Endometrial microvascular endothelial cells (primary cell): Measurements from ENCODE around the gene CYP24A1. TPM values are rescaled to one million over a fixed set of nuclear protein-coding genes. Genes with fewer than 3 reads are reported as not detected.

ENCODE experiments used
- in situ Hi-C: cut with HindIII; loops from 2 replicates; pipeline ENCODE4 v1.10.0; 2017; ENCODE audit warnings: low sequenced_read_pairs, low pct_unique_long_range_greater_than_20kb; ENCODE audit errors: inconsistent ontology term
- total RNA-seq: library from RNA; depleted of rRNA; stranded (reverse); fragments of >200 nt; gene quantifications from one replicate; pipeline ENCODE4 v1.2.3, GENCODE V29; 2015; ENCODE audit errors: inconsistent ontology term

The CYP24A1 gene
- total RNA-seq, 1 donor from 2014 or later: not detected

DNA sequence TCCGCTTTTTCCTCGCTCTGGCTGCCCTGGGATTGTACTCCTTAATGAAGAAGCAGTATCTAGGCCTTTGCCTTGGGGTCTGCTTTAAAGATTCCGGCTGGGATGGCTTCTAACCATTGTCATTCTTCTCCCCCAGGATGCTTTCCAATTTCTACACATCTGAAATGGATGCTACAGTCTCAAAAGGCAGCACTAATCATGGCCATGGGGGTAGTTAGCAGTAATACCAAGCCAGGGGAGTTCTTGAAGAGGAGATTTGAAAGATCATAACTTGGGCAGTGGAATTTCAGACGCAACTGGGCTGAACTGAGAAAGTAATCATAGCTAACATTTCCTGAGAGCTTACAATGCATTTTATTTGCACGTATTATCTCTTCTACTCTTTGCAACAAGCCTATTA is 30.7 kb upstream of the CYP24A1 start:
- in situ Hi-C loops: no loop called here

DNA sequence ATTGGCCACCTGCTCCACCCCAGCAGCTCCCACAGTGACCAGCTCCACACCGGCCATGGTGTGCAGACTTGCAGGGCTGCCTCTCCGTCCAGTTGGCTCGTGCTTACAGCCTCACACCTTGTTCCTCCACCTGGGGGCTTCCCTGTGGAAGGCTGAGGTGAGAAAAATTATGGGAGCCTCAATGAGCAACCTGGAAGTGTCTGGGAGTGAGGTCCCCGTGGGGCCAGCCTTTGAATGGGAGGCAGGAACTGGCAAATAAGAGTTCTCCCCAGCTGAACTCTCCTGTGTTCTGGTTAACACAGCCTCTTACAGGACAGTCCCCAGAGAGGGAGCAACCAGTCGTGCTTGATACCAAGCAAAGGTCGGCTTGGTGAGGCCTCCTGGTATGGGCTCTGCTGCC is 30.3 kb upstream of the CYP24A1 start:
- in situ Hi-C loops: no loop called here

DNA sequence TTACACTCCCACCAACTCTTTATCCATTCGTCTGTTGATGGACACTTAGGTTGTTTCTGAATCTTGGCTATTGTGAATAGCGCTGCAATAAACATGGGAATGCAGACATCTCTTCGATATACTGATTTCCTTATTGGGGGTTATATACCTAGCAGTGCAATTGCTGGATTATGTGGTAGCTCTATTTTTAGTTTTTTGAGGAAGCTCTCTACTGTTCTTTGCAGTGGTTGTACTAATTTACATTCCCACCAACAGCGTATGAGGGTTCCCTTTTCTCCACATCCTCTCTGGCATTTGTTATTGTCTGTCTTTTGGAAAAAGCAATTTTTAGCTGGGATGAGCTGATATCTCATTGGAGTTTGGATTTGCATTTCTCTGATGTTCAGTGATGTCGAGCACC is 29.5 kb upstream of the CYP24A1 start:
- in situ Hi-C loops: no loop called here

DNA sequence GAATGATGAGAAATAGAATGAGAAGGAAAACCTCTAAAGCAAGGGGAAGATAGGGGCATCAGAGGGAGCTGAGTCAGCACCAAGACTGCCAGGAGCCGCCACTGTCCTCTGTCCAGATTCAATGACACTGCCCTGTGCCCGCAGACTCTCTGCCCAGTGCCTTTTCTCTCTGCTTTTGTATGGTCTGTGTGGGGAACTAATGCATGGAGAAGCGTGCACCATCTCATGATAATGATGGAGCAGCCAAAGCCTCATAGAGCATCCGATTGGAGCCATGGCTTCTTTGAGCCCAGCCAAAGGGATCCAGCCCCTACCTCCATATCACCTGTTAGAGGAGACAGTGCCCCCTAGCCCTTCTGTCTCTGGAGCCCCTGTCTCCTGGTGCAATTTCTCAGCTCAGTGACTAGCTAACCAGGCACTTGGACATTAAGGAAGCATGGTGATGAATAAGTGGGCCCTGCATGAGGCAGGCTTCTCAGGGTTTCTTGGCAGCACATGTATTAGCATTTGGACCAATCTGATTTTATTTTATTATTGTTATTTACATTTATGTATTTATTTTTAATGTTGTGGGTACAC is 27.6 kb upstream of the CYP24A1 start:
- in situ Hi-C loops: no loop called here

DNA sequence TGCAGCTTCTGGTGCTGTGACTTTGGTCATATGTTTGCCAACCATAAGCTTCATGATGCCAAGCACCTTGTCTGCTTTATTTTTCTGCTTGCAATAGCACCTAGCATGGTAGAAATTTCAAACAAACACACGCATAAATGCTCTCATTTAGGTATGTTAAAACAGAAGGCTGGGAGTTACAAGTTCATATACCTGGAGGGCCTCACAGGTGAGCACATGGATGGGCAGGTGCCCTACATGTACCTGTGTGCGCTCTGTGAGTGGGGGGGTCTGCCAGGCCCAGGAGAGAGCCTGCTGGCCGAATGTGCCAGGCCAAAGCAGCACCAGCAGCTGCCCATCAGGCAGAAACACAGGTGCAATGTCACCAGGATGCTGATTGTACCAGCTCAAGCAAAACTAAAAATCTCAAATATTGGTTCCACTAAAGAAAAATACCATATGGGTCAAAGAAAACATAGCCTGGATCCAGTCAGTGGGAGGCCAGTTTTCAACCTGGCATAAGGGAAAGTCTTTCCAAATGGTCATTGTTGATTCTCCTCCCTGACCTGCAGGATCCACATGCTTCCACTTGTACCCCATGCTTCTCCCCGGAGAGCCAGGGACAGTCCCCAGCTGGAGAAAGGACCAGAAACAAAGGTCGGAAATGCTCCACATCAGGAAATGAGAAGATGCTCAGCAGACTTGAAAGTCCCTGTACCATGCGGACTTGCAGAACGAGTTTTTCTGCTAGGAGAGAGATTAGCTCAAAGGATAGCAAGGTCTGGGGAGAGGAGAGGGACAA is 26.9 kb upstream of the CYP24A1 start:
- in situ Hi-C loops: no loop called here

DNA sequence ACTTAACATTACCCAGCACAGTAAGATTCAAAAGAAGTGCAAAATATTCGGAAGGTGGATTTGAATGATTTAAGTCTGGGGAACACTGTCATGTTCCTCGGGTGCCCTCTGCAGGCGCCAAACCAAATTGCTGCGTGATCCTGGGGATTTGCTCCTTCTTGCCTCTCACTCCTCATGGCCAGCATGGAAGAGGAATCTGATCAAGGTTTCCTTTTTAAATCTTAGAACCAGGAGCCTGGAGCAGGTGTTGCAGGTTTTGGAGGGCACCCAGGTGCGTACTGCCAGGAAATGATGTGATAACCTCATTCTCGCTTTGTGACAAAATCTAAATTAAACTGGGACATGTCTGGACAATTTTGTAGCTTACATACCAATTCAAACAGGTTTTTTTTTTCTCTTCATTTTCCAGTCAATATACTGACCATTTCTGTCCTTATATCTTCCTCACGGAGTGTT is 26.0 kb upstream of the CYP24A1 start:
- in situ Hi-C loops: no loop called here

DNA sequence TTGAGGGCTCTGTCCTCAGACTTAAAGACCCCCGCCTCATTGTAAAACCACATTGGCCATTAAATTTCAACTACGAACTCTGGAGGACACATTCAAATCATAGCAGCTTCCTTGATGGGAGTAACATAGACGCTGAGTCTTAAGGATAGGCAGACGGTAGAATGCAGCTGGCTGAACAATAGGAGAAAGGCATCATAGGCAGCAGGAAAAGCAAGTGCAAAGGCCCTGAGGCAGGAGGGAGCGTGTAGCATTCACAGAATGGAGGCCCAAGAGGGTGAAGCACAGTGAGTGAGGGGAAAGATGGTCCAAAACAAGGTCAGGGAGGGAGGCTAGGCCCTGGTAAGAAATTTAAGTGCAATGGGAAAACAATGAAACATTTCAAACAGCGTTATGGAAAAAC is 25.5 kb upstream of the CYP24A1 start:
- in situ Hi-C loops: no loop called here

DNA sequence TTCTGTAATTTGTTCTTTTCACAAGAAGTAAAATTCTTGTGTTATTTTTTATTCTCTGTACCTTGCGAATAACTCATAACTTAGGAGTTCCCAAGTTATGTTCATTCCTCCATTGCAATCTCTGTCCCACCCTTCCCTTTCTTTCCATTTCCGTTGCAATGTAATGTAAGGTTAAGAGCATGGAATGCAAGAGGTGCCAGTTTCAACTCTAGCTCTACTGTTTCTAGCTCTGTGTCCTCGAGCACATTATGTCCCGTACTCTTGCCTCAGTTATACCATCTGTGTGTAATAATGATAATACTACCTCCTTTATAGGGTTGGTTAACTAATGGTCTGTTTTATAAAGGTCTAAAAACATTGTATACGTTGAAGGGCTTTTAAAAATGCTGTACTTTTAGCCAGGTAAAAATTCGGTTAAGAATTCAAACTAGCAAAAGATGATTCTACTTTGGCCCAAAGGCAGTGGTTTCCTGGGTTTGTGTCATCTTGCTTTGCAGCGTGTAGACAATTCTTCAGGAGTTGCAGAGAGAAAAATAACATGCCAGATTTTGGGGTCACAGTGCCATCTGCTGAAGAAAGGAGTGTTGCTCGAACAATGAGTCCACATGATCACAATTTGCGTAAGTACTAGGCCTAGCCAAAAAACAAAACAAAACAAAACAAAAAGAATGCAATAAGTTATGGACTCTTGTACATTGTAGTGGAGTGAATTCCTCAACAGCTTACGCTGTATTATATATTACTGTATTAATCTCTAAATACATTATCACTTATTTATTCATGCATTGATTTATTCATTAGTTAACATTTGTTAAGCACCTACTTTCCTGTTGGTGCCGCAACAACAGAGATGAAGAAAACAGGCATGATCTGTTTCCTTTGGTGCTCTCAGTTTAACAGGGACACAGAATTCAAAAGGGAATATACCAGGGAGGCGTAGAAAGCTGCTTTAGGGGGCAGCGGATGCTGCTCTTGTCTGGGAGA is 24.1 kb upstream of the CYP24A1 start:
- in situ Hi-C loops: no loop called here

DNA sequence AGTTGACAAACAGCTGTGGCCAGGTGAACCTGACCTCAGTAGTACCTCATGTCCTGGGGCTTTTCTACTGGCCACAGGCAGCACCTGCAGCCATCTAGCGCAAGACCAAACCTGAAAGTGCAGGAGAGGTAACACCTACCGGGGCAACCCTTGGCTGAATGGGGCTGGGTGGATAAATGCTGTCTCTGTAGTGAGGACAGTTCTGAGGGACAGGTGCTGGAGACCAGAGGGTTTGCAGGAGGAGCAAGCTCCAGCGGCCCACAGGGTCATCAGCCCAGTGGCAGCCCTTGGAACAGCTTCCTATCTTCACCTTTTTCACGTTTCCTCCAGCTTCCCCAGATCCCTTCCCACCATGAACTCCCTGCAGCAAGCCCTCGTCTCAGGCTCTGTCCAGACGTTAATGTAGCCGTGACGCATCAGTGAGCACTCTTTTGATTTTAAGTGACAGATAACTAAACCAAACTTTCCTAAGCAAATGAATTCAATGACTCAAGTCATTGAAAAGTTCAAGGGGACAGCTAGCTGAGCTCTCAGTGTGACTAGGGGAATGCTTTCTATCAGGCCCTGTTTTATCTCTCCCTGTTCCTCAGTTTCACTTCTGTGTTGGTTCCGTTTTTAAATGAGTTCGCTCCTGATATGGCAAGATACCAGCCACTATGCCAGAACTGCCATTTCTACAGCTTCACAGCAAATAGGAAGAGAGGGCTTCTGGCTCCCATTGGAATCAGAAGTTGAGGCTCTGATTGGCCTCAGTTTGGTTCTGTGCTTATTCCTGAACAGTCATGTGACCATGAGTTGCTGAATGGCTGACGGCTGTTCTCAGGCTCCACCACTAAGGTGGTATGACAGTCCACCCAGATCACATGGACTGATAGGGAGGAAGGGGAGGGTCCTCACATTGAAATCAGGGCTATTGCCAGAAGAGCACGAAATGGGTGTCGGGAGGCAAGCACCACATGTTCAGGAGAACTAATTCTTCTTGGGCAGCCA is 22.0 kb upstream of the CYP24A1 start:
- in situ Hi-C loops: no loop called here

DNA sequence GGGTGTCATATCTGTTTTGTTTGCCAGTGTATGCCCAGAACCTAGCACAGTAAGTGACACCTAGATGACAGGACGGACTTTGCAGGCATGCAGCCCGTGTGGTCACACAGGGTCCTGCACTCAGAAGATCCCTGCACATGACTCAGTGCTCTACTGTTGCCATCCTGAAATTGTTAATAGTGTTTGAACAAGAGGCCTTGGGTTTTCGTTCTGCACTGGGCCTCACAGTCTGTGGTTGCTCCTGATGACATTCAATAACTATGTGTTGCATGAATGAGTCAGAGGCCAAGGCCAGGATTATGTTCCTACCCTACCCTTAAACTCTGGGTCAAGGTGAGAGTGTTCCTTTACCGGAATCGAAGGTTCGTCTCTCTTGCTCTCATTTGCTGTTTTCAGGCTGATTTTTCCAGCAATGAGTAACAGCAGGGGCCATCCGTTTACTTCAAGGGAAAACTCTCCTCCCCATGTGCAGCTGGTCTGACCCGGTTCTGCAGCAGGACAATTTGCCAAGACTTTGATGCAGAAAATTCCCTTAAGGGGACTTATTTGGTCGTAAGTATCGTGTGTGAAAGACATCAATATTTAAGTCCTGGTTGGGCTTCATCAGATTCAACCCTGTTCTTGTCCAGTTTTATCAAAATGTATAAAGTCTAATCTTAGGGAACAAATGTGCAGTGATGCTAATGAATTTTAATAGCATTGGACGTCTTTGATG is 21.1 kb upstream of the CYP24A1 start:
- in situ Hi-C loops: no loop called here

DNA sequence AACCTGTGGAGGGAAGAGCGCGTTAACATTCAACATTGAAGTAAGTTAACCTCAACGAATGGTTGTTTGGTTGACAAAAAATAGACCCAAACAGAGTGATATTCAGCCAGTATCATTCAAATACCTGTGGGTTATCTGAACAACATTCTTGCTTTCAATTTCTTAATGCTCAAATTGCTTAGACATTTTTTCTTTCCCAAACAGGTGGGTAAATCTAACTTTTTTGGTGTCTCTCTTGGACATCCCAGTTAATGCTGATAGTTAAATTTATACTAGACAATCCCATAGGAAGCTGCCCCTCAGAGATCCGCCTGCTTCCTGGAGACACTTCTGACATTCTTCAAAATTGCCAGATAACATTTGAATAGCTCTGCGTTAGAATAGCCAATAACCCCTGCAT is 20.0 kb upstream of the CYP24A1 start:
- in situ Hi-C loops: no loop called here

DNA sequence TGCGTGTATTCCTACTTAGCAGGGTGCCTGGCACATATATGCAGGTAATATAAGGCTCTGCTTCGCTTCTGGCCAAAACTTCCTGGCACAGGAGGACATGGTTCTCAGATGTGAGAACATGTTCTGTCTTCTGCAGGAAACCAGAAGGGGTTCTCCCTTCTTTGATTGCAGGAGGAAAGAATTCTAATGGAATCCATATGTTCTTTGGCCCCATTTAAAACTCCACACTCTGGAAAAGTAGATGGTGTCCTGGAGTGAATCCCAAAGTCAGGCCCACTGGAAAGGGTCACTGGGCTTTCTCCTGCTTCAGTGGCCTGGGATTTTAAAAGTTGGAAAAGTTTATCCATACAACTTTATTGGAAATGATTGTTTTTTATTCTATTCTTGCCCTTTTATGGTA is 16.4 kb upstream of the CYP24A1 start:
- in situ Hi-C loops: no loop called here

DNA sequence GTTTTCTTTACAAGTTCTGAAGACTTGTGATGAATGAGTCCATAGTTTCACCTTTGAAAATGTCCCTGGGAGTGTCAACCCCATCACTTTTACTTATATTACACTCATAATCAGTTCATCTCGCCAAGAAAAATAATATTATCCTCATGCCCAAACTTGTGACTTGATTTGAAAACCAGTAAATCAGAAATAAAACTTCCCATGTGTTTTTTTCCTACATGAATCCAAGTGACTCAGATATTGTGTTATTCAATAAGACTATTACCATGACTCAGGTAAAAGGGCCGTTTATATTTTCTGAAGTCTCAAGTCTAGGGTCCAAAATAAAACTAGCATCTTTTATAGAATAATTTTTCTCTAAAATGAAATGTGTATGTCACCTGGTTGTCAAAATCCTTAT is 15.8 kb upstream of the CYP24A1 start:
- in situ Hi-C loops: no loop called here

DNA sequence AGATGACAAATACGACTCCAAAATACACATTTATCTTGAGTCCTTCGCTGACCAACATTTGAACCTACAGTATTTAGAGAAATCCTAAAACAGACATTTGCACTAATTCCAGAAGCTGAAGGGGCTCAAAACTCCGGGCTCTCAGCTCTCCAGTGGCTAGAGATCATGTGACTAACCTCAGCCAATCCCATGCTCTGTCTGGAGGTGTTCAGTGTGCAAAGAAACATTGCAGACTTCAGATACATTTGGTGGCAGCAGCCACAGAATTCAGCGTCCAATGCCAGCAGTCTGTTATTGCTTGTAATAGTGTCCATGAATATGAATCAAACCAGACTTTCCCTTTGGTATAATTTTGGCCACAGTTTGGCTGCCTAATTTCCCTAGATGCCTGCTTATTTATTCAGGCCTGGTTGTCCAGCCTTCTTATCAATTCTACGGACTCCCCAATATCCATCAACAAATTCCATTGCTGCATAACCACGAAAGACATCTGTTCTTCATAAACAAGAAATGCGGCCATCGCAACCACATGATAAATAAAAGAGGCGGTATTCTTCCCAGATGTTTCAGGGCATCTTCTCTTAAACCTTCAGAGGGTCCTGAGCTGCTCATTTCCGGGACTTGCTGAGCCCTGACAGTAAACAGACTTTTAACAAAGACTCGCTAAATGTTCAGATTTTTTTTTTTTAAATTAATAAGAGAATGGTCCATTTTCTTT is 14.5 kb upstream of the CYP24A1 start:
- in situ Hi-C loops: no loop called here

DNA sequence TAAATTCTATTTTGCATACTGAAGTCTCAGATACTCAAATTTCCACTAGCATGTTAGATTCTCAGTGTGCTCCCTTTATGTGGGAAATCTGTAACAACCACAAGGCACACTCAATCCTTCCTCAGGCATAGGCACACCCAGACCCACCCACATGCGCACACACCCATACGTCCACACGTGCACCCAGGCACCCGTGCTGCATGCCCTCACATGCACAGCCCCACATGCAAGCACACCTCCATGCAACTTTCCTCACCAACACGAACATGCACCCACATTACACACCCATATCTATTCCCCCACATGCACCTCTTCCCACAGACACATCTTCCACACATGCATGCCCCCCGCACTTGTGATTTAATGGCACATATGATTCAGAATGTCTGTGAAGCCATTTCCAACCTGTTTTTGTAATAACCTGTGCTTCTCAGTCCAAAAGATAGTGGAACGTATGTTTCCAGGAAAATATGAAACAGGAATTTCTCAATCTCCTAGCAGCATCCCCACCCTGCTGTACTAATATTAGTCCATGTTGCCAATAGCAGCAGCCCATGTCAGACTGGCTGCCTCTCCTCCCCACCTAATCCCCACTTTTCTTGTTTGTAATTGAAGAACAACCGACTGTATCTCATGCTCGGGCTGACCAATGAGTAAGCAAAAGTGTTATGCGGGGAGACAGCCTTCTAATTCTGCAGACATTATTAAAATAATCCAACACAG is 11.3 kb upstream of the CYP24A1 start:
- in situ Hi-C loops: no loop called here

DNA sequence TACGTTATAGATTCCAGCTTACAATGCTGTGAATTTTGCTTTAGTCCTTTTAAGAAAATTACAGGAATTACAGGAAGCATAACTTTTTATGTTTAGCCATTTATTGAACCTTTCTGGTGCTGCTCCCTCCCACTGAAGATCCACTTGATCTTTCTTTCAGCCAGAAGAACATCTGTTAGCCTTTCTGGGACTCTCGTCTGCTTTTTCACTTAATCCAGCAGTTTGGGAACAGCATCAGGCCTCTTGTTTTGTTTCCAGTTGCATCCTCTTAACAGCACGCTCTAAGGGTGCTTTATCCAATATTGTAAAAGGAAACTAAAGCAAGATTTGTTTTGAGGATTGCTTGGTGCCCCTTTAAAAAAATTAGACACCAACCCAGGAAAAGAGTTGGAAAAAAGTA is 10.3 kb upstream of the CYP24A1 start:
- in situ Hi-C loops: no loop called here

DNA sequence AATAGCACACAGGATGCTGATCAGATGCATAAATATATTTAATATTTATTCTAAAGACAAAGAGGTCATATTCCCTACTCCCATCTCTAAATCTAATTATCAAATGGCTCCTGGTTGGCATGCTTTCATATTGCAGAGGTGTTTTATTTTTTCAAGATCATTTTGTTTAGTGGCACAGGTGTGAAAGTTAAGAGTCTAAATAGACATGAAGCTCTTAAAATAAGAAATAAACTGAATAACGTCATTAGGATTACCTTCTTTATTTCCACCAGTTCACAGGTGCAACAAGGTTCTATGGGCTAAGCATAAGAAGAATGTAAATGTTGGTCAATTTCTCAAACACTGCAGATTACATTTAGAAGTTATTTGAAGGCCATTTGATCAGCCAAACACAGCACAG is 7.1 kb upstream of the CYP24A1 start:
- in situ Hi-C loops: no loop called here
